HG03457 (cell line): ENCODE data around the gene METTL6.
"Not testable (repeated sequence)": the region's sequence is repeated elsewhere in the genome, so short reads cannot be mapped to it uniquely, and the experiment has no call there.

ENCODE experiments used
- ATAC-seq: cut with Tn5 transposase; IDR thresholded peaks from one replicate; pipeline ENCODE4 v1.9.1; 2021; ENCODE audit warnings: moderate number of reproducible peaks; ENCODE audit not compliant: unreplicated experiment

METTL6 gene

GRCh38 chr3:15375461-15376000 lies 51.8 kb downstream of the METTL6 start:
- no peak for ATAC-seq

GRCh38 chr3:15372918-15373317 lies 54.4 kb downstream of the METTL6 start:
- no peak for ATAC-seq

DNA sequence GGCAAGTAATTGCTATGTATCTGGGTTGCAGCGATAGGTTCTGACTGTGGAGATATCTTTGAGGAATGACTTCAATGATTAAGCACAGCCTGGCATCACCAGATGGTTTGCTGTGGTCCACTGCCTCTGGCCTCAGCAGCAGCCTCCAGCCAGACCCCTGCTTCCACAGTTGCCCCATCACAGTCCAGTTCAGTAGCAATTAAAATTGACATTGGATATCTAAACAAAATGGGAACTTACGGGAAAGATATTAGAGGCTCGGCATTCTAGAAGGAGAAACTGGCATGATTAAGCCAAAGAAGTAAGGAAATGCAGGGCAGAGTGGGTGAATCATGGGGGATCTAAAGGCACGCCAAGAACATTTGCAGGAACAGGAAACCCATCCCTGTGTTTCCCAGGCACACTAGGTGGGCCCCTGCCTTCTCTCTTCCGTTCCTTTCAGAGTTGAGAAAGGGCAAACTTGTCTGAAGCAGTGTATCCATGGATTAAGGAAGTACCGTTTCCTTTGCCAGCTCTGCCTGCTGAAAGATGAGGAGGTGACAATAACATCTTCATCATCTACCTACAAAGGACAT lies 58.7 kb downstream of the METTL6 start:
- no peak for ATAC-seq

DNA sequence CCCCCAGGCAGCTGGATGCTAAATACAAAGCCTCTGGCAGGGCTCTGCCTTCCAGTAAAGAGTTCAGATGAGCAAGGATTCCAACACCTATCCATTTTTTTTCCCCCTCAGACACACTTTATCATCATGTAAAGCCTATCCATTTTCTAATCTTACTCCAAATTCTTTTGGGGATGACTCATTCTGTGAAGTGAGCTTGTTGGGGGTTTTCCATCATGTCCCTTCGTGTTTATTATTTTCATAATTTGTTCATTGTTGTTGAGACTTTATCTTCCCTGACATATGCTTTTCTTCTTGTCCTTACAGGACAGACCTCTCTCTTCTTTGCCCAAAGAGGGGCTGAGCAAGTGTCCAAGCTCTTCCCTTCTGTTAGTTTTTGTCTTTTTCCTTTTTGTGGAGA lies 60.3 kb downstream of the METTL6 start:
- no peak for ATAC-seq

DNA sequence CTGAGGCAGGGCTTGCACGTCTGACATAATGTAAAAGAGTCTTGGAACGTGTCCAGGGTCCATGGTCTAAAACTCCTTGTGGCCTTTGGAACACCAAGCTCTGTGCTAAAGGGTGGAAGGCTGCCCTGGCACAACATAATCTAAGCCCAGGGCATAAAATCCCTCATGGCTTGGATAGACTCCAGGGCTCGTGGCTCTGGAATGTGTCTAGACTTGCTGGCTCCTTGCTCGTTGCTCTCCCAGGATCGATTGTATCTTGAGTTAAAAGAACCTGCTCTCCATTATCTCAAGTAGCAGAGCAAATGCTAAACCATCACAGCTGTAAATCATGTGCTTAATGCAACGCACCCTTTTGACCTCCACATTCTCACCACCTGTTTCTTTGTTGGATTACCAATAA lies 63.3 kb downstream of the METTL6 start:
- ATAC-seq, result not testable (repeated sequence)

DNA sequence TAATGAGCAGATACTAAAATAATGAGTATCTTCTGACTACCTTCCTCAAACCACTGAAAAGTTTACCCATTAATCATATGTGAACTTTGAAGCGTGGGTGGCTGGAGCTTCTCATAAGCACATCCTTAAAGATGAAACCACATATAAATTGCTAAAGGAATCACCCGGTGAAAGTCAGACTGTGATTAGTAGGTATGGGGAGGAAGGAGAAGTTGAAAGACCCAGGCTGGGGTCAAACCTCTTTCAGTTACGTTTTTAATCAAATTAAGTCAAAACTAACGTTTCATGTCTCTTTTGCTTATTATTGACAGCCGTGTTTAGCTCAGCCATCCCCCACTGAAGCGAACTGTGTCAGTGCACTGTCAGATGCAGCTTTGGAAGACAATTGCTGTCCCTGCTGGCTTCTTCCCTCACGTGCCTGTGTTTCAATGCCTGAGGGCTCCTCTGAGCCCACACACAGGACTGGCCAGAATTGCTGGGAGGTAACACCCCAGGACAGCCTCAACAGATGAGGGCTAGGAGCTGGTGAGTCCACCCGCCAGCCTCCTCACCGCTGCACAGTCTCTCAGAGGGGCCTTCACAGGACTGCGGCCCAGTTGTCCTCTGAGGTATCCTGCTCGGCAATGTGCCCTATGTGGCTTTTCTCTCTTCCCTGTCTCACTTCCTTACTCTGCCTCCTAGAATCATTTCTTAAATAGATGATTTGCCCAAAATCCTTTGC lies 65.7 kb downstream of the METTL6 start:
- peak; percentile 69 for ATAC-seq

- no peak for ATAC-seq
Measured at GRCh38 chr3:15360788-15361493, 66.4 kb downstream of the METTL6 start.
